Spleen (tissue), 11 donors: ENCODE measurements around the gene HES4. TPM values are rescaled to one million over a fixed set of nuclear protein-coding genes. Genes with fewer than 3 reads are reported as not detected.

Experiments
- DNase-seq: peaks from one replicate; pipeline ENCODE4 v3.0.0-alpha.2; 2020
- H3K27ac ChIP-seq, 8 donors: fragments of 200-600 bp; sonication (generic) in 7 of 8; 1 replicate in 4 of 8; 2 replicates in 4 of 8; pipeline versions ENCODE4 v1.5.0 to v1.8.0; 2016 to 2021; ENCODE audit warnings: inconsistent platforms in 4 of 8, mild to moderate bottlenecking in 4 of 8, moderate library complexity in 1 of 8
- H3K27me3 ChIP-seq, 7 donors: fragments of 200-600 bp; sonication (generic) in 6 of 7; replicated peaks in 1 of 7; 1 replicate in 4 of 7; 2 replicates in 3 of 7; pipeline versions ENCODE4 v1.5.0 to v1.8.0; 2016 to 2021; ENCODE audit warnings: inconsistent platforms in 3 of 7, mild to moderate bottlenecking in 1 of 7
- H3K36me3 ChIP-seq, 6 donors: fragments of 200-600 bp; sonication (generic) in 5 of 6; 1 replicate in 4 of 6; 2 replicates in 2 of 6; pipeline versions ENCODE4 v1.5.0 to v1.8.0; 2016 to 2021; ENCODE audit warnings: inconsistent platforms in 2 of 6
- H3K4me1 ChIP-seq, 6 donors: fragments of 200-600 bp; sonication (generic) in 5 of 6; 1 replicate in 3 of 6; 2 replicates in 3 of 6; pipeline versions ENCODE4 v1.5.0 to v1.8.0; 2016 to 2021; ENCODE audit warnings: inconsistent platforms in 3 of 6
- H3K4me3 ChIP-seq, 8 donors: fragments of 200-600 bp; sonication (generic) in 7 of 8; 1 replicate in 4 of 8; 2 replicates in 4 of 8; pipeline versions ENCODE4 v1.5.0 to v1.8.0; 2016 to 2021; ENCODE audit warnings: inconsistent platforms in 4 of 8, mild to moderate bottlenecking in 4 of 8, moderate library complexity in 2 of 8
- H3K9me3 ChIP-seq, 8 donors: fragments of 200-600 bp; sonication (generic) in 7 of 8; 1 replicate in 4 of 8; 2 replicates in 4 of 8; pipeline versions ENCODE4 v1.5.0 to v1.8.0; 2016 to 2021; ENCODE audit warnings: inconsistent platforms in 4 of 8
- POLR2A ChIP-seq, 3 donors: fragments of 450-650 bp; IDR thresholded peaks; one replicate each; pipeline ENCODE4 v1.5.1; 2017; ENCODE audit warnings: antibody characterized with exemption in 3 of 3, mild to moderate bottlenecking in 1 of 3
- POLR2AphosphoS5 ChIP-seq, 3 donors: sonication (generic); formaldehyde crosslinking; IDR thresholded peaks; one replicate each; pipeline ENCODE4 v1.5.1; 2017; ENCODE audit warnings: antibody characterized with exemption in 3 of 3
- WGBS, 5 donors: extraction: QIAGEN DNeasy Blood & Tissue Kit in 3 of 5; methylation state at CpG; one replicate each; pipeline versions ENCODE4 v1.1.5 to v1.1.7; 2013 to 2018; 5-methylcytosine and 5-hydroxymethylcytosine counted together
- intact Hi-C: fragments of 100-400 bp; cut with DNase I; formaldehyde crosslinking; loops from one replicate; pipeline ENCODE4 v1.15.0; 2023; ENCODE audit warnings: low total_unique reads
- polyA plus RNA-seq, 3 donors: library from polyadenylated mRNA; stranded (reverse); fragments of 200-250 nt; gene quantifications; one replicate each; pipeline ENCODE4 v1.2.1, GENCODE V29; 2013
- total RNA-seq, 7 donors: library from RNA; depleted of rRNA in 3 of 7; stranded (reverse); fragments of >200 nt in 3 of 7; fragmentation: NEBNext Ultra II Directional in 4 of 7; extraction: Animal tissue kit (Norgen Biotek cat#: 25700) in 4 of 7; gene quantifications; one replicate each; pipeline versions ENCODE4 v1.1.0 to v1.2.1, GENCODE V29; 2016 to 2021
- TF ChIP-seq, protein P1 (sequence below), 11 experiments: fragments of 200-600 bp in 7 of 11; fragments of 450-650 bp in 4 of 11; sonication (generic) in 4 of 11; IDR thresholded peaks in 8 of 11; conservative IDR thresholded peaks in 3 of 11; 1 replicate in 7 of 11; 2 replicates in 4 of 11; pipeline versions ENCODE4 v1.4.0 to v1.8.0; 2016 to 2021; ENCODE audit warnings: antibody characterized with exemption in 11 of 11, inconsistent platforms in 4 of 11, mild to moderate bottlenecking in 1 of 11
- donor health status: healthy with polysubstance abuse.
- donor health status: DM: no; HTN: no; CAD: no; lungs with moderate emphysema.
- donor health status: DM: no; HTN: no; CAD: no.
- donor health status: Bipolar disorder and iron deficiency.
- donor health status: healthy.
- donor health status: DM: no; HTN: no; CAD: no.
- donor health status: DM: yes; HTN: yes; CAD: no.

The HES4 gene
- total and polyA plus RNA-seq, 10 donors: 3.8 to 64.3 (median 20.6) TPM

DNA sequence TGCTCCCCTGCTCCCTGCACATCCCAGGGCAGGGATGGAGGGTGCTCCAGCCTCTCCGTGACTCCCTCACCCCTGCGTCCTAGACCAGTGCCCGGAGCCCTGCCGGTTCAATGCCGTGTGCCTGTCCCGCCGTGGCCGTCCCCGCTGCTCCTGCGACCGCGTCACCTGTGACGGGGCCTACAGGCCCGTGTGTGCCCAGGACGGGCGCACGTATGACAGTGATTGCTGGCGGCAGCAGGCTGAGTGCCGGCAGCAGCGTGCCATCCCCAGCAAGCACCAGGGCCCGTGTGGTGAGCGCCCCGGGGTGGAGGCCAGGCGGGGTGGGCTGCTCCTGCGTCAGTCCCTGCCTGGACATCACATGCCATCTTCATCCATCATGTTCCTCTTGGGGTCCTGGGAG, 42.0 kb upstream of the HES4 start:
- Histone ChIP-seq H3K9me3 (peaks cover 0 to 3% (median 0%) of the 10 kb centered on the region in 8 donors), H3K4me1 (peaks cover 13 to 29% (median 22%) of the 10 kb centered on the region in 6 donors), H3K36me3 (peaks cover 0 to 27% (median 0%) of the 10 kb centered on the region in 6 donors), H3K27me3 (peaks cover 0 to 38% (median 16%) of the 10 kb centered on the region in 7 donors), H3K4me3 (no peak overlapping the region), H3K27ac (no peak overlapping the region)
- 90 to 97% (median 94%) methylated on average over 13 to 25 of the region's 25 CpGs for WGBS, 5 donors
- DNase-seq: no peak
- TF ChIP-seq, protein P1, sequence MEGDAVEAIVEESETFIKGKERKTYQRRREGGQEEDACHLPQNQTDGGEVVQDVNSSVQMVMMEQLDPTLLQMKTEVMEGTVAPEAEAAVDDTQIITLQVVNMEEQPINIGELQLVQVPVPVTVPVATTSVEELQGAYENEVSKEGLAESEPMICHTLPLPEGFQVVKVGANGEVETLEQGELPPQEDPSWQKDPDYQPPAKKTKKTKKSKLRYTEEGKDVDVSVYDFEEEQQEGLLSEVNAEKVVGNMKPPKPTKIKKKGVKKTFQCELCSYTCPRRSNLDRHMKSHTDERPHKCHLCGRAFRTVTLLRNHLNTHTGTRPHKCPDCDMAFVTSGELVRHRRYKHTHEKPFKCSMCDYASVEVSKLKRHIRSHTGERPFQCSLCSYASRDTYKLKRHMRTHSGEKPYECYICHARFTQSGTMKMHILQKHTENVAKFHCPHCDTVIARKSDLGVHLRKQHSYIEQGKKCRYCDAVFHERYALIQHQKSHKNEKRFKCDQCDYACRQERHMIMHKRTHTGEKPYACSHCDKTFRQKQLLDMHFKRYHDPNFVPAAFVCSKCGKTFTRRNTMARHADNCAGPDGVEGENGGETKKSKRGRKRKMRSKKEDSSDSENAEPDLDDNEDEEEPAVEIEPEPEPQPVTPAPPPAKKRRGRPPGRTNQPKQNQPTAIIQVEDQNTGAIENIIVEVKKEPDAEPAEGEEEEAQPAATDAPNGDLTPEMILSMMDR (IDR thresholded peaks at IDR 0.05 in 8 of 11, conservative IDR thresholded peaks at IDR 0.05 in 3 of 11): no peak
- TF ChIP-seq POLR2AphosphoS5 (IDR thresholded peaks at IDR 0.05): no peak
- no peak for TF ChIP-seq POLR2A (IDR thresholded peaks at IDR 0.05)
- intact Hi-C loops: no loop called here

DNA sequence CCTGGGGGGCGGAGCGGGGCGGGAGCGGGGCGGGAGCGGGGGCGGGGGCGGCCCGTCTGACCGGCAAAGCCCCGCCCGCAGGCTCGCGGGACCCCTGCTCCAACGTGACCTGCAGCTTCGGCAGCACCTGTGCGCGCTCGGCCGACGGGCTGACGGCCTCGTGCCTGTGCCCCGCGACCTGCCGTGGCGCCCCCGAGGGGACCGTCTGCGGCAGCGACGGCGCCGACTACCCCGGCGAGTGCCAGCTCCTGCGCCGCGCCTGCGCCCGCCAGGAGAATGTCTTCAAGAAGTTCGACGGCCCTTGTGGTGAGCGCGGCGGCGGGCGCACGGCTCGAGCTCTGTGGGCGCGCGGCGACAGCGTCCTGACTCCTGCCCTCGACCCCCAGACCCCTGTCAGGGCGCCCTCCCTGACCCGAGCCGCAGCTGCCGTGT, 41.2 kb upstream of the HES4 start:
- DNase-seq: no peak
- intact Hi-C loops: no loop called here
- H3K36me3 ChIP-seq: peaks cover 0 to 20% (median 0%) of the 10 kb centered on the region in 6 donors
- no peak overlapping the region for H3K27ac ChIP-seq
- 64 to 83% (median 68%) methylated on average over 36 to 55 of the region's 60 CpGs for WGBS, 5 donors
- peaks cover 13 to 29% (median 22%) of the 10 kb centered on the region in 6 donors for H3K4me1 ChIP-seq
- H3K9me3 ChIP-seq: peaks cover 0 to 3% (median 0%) of the 10 kb centered on the region in 8 donors
- peaks cover 0 to 46% (median 16%) of the 10 kb centered on the region in 7 donors for H3K27me3 ChIP-seq
- TF ChIP-seq, protein P1 (IDR thresholded peaks at IDR 0.05 in 8 of 11, conservative IDR thresholded peaks at IDR 0.05 in 3 of 11): no peak
- no peak for TF ChIP-seq POLR2AphosphoS5 (IDR thresholded peaks at IDR 0.05)
- TF ChIP-seq POLR2A (IDR thresholded peaks at IDR 0.05): no peak
- peak overlapping the region in 1 of 8 donors; percentile 67 for H3K4me3 ChIP-seq

DNA sequence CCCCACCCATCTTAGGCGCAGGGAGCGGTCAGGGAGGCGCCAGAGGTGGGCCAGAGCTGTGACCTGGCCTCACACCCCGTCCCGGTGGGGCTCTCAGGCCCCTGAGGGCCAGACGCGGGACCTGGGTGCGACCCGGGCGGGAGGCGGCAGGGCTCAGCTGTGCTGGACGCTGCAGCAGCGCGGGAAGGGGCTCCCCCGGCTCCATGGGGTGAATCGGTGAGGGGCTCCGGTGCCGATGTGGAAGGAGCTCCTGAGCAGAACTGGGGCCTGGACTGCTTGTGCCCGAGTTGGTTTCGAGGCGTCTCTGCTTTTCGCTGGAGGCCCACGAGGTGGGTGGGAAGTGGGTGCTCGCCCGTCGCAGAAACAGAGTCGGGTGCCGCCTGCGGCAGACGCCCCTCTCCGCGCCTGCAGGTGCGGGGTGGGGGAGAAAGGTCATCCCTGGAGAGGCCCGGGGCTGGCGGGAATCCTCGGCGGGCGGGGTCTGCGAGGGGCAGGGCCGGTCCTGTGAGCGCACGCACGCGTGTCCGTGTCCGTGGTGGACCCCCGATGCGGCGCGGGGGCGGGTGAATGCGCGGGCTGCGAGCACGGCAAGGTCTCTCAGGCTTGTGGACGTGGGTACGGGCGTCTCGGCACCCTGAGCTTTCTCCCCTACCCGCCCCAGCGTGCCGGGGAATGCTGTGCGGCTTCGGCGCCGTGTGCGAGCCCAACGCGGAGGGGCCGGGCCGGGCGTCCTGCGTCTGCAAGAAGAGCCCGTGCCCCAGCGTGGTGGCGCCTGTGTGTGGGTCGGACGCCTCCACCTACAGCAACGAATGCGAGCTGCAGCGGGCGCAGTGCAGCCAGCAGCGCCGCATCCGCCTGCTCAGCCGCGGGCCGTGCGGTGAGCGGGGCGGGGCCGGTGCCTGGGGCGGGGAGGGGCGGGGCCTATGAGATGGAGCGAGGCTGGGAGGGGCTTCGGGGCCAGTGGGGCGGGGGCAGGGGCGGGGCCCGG, 40.4 kb upstream of the HES4 start:
- TF ChIP-seq POLR2A (IDR thresholded peaks at IDR 0.05) (no peak), POLR2AphosphoS5 (IDR thresholded peaks at IDR 0.05) (peak; percentile 22 to 68 (median 59))
- TF ChIP-seq, protein P1 (IDR thresholded peaks at IDR 0.05 in 8 of 11, conservative IDR thresholded peaks at IDR 0.05 in 3 of 11): peak in 4 of 11 experiments; percentile 14 to 20 (median 18)
- Histone ChIP-seq H3K27ac (no peak overlapping the region), H3K27me3 (peaks cover 0 to 54% (median 16%) of the 10 kb centered on the region in 7 donors), H3K36me3 (peaks cover 0 to 11% (median 0%) of the 10 kb centered on the region in 6 donors), H3K4me1 (peaks cover 13 to 29% (median 22%) of the 10 kb centered on the region in 6 donors), H3K9me3 (peaks cover 0 to 3% (median 0%) of the 10 kb centered on the region in 8 donors), H3K4me3 (peak overlapping the region; percentile 22 to 67 (median 40))
- intact Hi-C loops: no loop called here
- WGBS, 5 donors: 3 to 6% (median 4%) methylated on average over 46 to 98 of the region's 99 CpGs
- peak; percentile 92 for DNase-seq
